GM10248 (cell line): Measurements from ENCODE around the gene EVI5L.

ENCODE experiments used
- CTCF ChIA-PET: fragments of 300-600 bp; sonication (Branson Sonifier 250); formaldehyde crosslinking; extraction: SDS; loops from one replicate; lab custom pipeline; 2021; ENCODE audit warnings: antibody characterized with exemption; lab: Yijun Ruan, JAX
- POLR2A ChIA-PET: fragments of 350-650 bp; sonication (Branson Sonifier 250); formaldehyde crosslinking; extraction: SDS; loops from one replicate; lab custom pipeline; 2020; ENCODE audit warnings: antibody characterized with exemption; lab: Yijun Ruan, JAX
- DNase-seq: peaks from one replicate; pipeline ENCODE4 v3.0.0; 2012; ENCODE audit errors: extremely low spot score
- TF ChIP-seq, protein P1 (sequence below): IDR thresholded peaks from 2 replicates; pipeline ENCODE4 v1.5.1; 2012; ENCODE audit warnings: mild to moderate bottlenecking, low read depth; ENCODE audit errors: extremely low read depth, missing control alignments, control extremely low read depth

The EVI5L gene

DNA sequence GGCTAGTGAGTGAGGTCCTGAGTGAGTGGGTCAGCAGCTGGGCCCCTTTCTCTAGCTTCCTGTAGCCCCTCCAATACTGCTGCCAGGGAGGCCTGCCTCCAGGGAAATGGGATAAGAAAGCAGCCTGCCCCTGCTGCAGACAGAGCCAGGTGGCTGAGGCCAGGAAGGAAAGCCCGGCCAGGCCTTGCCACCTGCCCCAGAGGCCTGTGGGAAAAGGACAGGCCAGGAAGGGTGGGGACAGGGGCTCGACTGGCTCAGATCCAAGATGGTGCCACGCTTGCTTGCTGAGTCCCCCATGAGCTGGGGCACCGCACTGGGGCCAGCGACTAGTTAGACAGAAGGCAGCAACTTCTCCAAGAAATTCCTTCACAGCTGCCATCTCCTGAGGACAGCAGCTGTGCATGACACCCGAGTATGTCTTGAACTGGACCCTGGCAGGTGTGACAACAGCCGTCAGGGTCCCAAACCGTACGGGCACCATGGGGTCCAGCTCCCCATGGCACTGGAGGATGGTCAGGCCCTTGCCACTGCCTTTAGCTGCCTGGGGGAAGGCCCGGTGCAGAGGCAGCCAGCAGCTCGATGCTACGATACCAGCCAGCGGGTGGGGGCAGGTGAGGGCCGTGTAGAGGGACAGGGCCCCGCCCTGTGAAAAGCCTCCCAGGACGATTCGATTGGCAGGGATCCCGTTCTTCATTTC is 49.2 kb downstream of the EVI5L start:
- no peak for DNase-seq
- ChIA-PET CTCF (interaction anchor here (1.5 to 2.0 kb wide), 2 partner anchors 10 to 27 kb away, joined by 6 to 9 read pairs; no protein-coding TSS in a partner anchor), POLR2A (no interaction called here)
- TF ChIP-seq, protein P1, sequence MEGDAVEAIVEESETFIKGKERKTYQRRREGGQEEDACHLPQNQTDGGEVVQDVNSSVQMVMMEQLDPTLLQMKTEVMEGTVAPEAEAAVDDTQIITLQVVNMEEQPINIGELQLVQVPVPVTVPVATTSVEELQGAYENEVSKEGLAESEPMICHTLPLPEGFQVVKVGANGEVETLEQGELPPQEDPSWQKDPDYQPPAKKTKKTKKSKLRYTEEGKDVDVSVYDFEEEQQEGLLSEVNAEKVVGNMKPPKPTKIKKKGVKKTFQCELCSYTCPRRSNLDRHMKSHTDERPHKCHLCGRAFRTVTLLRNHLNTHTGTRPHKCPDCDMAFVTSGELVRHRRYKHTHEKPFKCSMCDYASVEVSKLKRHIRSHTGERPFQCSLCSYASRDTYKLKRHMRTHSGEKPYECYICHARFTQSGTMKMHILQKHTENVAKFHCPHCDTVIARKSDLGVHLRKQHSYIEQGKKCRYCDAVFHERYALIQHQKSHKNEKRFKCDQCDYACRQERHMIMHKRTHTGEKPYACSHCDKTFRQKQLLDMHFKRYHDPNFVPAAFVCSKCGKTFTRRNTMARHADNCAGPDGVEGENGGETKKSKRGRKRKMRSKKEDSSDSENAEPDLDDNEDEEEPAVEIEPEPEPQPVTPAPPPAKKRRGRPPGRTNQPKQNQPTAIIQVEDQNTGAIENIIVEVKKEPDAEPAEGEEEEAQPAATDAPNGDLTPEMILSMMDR = no peak

DNA sequence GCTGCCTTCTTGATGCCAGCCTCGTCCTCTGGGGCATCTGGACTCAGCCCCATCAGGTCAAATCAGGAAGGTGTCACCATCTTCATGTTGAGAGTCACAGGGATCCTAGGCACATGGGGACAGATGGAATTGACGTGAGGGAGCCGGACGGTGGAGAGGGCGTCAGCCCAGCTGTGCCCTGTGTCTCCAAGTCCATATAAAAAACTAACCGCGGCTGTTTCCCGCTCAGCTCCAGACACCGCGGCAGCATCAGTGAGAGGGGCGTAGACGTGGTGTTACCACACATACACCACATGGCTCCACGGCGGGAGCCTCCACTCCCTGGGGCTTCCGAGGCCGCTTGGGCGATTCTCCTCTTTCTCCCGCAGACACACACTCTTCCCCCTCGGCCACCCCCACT is 49.8 kb downstream of the EVI5L start:
- DNase-seq = no peak
- TF ChIP-seq, protein P1 = no peak
- CTCF ChIA-PET = interaction anchor here (1.5 to 2.0 kb wide), 2 partner anchors 11 to 28 kb away, joined by 6 to 9 read pairs; no protein-coding TSS in a partner anchor
- POLR2A ChIA-PET = no interaction called here

DNA sequence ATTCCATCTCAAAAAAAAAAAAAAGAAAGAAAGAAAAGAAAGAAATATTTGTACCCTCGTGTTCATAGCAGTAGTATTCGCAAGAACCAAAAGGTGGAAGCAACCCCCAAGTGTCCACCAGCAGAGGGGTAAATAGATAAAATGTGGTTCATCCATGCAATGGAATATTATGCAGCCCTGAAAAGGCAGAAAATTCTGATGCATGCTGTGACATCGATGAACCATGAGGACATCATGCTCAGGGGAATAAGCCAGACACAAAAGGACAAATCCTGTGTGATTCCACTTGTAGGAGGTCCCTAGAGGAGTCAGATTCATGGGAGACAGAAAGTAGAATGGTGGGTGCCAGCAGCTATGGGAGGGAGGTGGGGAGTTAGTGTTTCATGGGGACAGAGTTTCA is 51.9 kb downstream of the EVI5L start:
- ChIA-PET POLR2A (no interaction called here), CTCF (interaction anchor here (0.8 to 5.3 kb wide), 6 partner anchors 10 to 313 kb away, joined by 3 to 25 read pairs (median 4); no protein-coding TSS in a partner anchor)
- TF ChIP-seq, protein P1 = no peak
- no peak for DNase-seq

DNA sequence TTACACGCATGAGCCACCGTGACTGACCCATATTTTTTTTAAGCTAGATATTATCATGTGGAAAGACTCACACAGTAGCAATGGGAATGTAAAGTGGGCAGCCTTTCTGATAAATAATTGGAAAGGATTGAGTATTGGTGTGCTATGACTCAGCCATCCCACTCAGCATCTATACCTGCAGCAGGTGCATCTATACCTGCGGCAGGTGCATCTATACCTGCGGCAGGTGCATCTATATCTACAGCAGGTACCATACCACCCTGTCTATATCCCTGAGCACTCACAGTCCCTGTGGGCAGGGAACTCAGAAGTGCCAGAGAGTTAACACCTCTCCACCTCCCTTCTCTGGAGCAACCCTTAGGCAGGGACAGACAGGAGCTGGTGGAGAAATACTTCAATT is 53.1 kb downstream of the EVI5L start:
- ChIA-PET POLR2A (interaction anchor here (0.7 kb wide), 1 partner anchor 14 kb away, joined by 7 read pairs; no protein-coding TSS in a partner anchor), CTCF (interaction anchor here (5.3 kb wide), 1 partner anchor 14 kb away, joined by 25 read pairs; no protein-coding TSS in a partner anchor)
- TF ChIP-seq, protein P1 = no peak
- DNase-seq = no peak

DNA sequence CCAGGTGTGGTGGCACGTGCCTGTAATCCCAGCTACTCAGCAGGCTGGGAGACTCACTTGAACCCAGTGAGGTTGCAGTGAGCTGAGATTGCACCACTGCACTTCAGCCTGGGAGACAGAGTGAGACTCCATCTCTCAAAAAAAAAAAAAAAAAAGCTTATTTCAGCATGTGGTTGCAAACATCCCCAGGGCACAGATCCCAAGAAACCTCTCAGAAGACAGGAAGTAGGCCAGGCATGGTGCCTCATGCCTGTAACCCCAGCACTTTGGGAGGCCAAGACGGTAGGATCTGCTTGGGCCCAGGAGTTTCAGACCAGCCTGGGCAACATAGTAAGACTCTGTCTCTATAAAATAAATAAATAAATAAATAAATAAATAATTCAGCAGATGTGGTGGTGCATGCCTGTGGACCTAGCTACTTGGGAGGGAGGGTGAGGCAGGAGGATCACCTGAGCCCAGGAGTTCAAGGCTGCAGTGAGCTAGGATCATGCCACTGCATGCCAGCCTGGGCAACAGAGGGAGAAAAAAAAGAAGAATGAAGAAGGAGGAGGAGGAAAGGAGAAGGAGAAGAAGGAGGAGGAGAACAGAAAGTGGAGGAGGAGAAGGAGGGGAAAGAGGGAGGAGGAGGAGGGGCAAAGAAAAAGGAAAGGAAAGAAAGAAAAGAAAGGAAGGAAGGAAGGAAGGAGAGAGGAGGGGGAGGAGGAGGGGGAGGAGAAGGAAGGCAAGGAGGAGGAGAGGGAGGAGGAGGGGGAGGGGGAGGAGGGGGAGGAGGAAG is 54.0 kb downstream of the EVI5L start:
- ChIA-PET POLR2A (interaction anchor here (0.7 kb wide), 1 partner anchor 15 kb away, joined by 7 read pairs; no protein-coding TSS in a partner anchor), CTCF (interaction anchor here (5.3 kb wide), 1 partner anchor 15 kb away, joined by 25 read pairs; no protein-coding TSS in a partner anchor)
- TF ChIP-seq, protein P1 = no peak

DNA sequence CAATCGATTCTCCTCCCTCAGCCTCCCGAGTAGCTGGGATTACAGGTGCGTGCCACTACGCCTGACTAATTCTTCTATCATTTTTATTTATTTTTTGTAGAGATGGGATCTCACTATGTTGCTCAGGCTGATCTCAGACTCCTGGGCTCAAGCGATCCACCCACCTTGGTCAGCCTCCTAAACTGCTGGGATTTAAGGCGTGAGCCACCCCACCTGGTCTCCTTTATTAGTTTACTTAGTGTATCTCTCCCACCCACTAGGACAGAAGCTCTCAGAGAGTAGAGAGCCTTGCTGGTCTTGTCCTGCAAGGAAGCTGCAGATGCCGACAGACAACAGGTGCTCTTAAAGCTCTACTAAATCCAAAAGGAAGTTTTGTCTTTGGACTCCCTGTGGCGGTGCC is 55.8 kb downstream of the EVI5L start:
- no peak for DNase-seq
- ChIA-PET POLR2A (no interaction called here), CTCF (interaction anchor here (1.2 to 5.3 kb wide), 4 partner anchors 17 to 317 kb away, joined by 3 to 25 read pairs (median 4); partner anchors contain the start of gene MAP2K7)
- TF ChIP-seq, protein P1 = no peak

More for the DNA sequence above, 54.0 kb downstream of the EVI5L start:
- no peak for DNase-seq
